WERI-Rb-1 (cell line): ENCODE data around the gene GJE1.
"Not testable (repeated sequence)": the region's sequence is repeated elsewhere in the genome, so short reads cannot be mapped to it uniquely, and the experiment has no call there.

ENCODE experiments used
- DNase-seq: peaks from one replicate; pipeline ENCODE4 v3.0.0-alpha.2; 2020
- H3K27ac ChIP-seq: fragments of 250-450 bp; sonication (Bioruptor Pico); 2 replicates; pipeline ENCODE4 v1.5.1; 2020; ENCODE audit warnings: mild to moderate bottlenecking, moderate library complexity
- H3K27me3 ChIP-seq: fragments of 250-450 bp; sonication (Bioruptor Pico); 2 replicates; pipeline ENCODE4 v1.5.1; 2021; ENCODE audit warnings: mild to moderate bottlenecking, low read depth, moderate library complexity; ENCODE audit not compliant: insufficient read depth, severe bottlenecking
- H3K36me3 ChIP-seq: fragments of 250-450 bp; sonication (Bioruptor Pico); 2 replicates; pipeline ENCODE4 v1.5.1; 2020; ENCODE audit warnings: mild to moderate bottlenecking, moderate library complexity
- H3K4me3 ChIP-seq: 2 replicates; pipeline ENCODE4 v1.5.1; 2011; ENCODE audit warnings: low read depth, mild to moderate bottlenecking, control low read depth, low read length
- H3K9me3 ChIP-seq: fragments of 250-450 bp; sonication (Bioruptor Pico); 2 replicates; pipeline ENCODE4 v1.5.1; 2021; ENCODE audit warnings: mild to moderate bottlenecking, moderate library complexity; ENCODE audit not compliant: severe bottlenecking
- CTCF ChIP-seq: IDR thresholded peaks from 2 replicates; pipeline ENCODE4 v1.5.1; 2011; ENCODE audit warnings: low read depth, mild to moderate bottlenecking, control low read depth, inconsistent platforms, low read length

GJE1 gene

GRCh38 chr6:142117366-142117765 lies 15.4 kb upstream of the GJE1 start:
- DNase-seq: no peak
- no peak for TF ChIP-seq CTCF
- no peaks in the 10 kb centered on the region for H3K36me3 ChIP-seq

DNA sequence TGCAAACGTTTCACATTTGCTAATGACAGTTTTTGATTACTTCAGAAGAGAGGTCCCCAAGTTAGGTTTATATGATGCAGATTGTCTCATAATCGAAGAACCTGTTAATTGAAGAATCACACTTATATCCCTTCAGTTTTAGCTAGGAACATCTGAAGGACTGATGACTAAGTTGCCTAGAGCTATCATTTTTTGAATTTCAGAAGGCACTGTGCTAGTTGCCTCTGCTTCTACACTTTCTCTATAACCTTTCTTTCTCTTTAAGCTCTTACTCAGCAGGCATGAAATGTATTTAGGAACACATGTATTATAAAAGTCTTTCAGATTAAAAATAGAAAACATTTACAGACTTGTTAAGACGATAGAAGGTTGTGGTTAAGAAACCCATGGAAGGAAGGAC lies 14.4 kb upstream of the GJE1 start:
- DNase-seq: no peak
- H3K27me3 ChIP-seq: no peaks in the 10 kb centered on the region
- H3K4me3 ChIP-seq: no peak overlapping the region
- no peak for TF ChIP-seq CTCF
- H3K9me3 ChIP-seq: no peaks in the 10 kb centered on the region
- no peaks in the 10 kb centered on the region for H3K36me3 ChIP-seq
- H3K27ac ChIP-seq: no peak overlapping the region

More at GRCh38 chr6:142117366-142117765, 15.4 kb upstream of the GJE1 start:
- no peak overlapping the region for H3K27ac ChIP-seq
- H3K9me3 ChIP-seq: no peaks in the 10 kb centered on the region
- no peaks in the 10 kb centered on the region for H3K27me3 ChIP-seq
- no peak overlapping the region for H3K4me3 ChIP-seq

DNA sequence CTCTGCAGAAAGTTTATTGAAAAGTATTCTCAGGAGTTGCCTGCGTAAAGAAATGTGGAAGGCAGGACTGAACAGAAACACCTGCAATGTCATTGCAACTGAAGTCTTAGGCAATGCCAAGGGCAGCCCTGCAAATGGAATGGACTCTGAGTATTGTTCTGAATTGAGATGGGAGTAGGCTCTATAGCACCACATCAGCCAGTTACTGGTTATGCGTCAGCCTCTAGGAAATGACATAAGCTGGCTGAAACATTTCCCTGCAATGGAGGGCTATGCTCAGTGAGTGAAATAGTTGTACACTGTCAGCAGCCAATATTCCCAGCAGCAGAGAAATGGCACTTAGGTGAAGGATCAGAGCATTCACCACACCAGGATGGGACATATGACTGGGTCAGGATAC lies 13.8 kb upstream of the GJE1 start:
- TF ChIP-seq CTCF: no peak
- no peak overlapping the region for H3K27ac ChIP-seq
- no peak for DNase-seq
- H3K4me3 ChIP-seq: no peak overlapping the region
- H3K36me3 ChIP-seq: no peaks in the 10 kb centered on the region
- no peaks in the 10 kb centered on the region for H3K9me3 ChIP-seq
- peaks cover 1% of the 10 kb centered on the region for H3K27me3 ChIP-seq

GRCh38 chr6:142121342-142121741 lies 11.4 kb upstream of the GJE1 start:
- Histone ChIP-seq H3K4me3 (no peak overlapping the region), H3K9me3 (no peaks in the 10 kb centered on the region), H3K27me3 (peaks cover 3% of the 10 kb centered on the region), H3K36me3 (no peaks in the 10 kb centered on the region), H3K27ac (no peak overlapping the region)
- no peak for TF ChIP-seq CTCF
- DNase-seq: no peak

- H3K36me3 ChIP-seq: no peaks in the 10 kb centered on the region
- no peak for DNase-seq
- no peaks in the 10 kb centered on the region for H3K9me3 ChIP-seq
- H3K27ac ChIP-seq: no peak overlapping the region
- no peaks in the 10 kb centered on the region for H3K27me3 ChIP-seq
- no peak for TF ChIP-seq CTCF
- no peak overlapping the region for H3K4me3 ChIP-seq
These were observed 1.9 kb upstream of the GJE1 start for GRCh38 chr6:142130814-142131213.

GRCh38 chr6:142138876-142139275 lies 6.2 kb downstream of the GJE1 start:
- H3K27ac ChIP-seq: no peak overlapping the region
- H3K4me3 ChIP-seq: no peak overlapping the region
- DNase-seq: no peak
- no peaks in the 10 kb centered on the region for H3K27me3 ChIP-seq
- no peaks in the 10 kb centered on the region for H3K36me3 ChIP-seq
- no peak for TF ChIP-seq CTCF
- no peaks in the 10 kb centered on the region for H3K9me3 ChIP-seq

DNA sequence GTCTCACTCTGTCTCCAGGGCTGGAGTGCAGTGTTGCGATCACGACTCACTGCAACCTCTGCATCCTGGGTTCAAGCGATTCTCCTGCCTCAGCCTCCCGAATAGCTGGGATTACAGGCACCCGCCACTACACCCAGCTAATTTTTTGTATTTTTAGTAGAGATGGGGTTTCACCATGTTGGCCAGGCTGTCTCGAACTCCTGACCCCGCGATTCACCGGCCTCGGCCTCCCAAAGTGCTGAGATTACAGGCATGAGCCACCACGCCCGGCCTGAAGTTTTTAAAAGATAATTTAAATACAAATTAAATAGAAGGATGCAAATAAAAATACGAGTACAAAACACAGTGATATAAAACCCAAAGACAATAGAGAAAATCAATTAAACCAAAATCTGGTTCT lies 8.8 kb downstream of the GJE1 start:
- DNase-seq, H3K27me3 ChIP-seq, H3K36me3 ChIP-seq, H3K27ac ChIP-seq, H3K9me3 ChIP-seq, H3K4me3 ChIP-seq: not testable (repeated sequence)
